Upper lobe of left lung (tissue), 6 donors: ENCODE data around the gene KRTAP10-8. TPM values are rescaled to one million over a fixed set of nuclear protein-coding genes. Genes with fewer than 3 reads are reported as not detected.
A peak's percentile ranks its signal among the peaks of the same experiment; 100 is the strongest.
"Not testable (repeated sequence)": the region's sequence is repeated elsewhere in the genome, so short reads cannot be mapped to it uniquely, and the experiment has no call there.

Experiments used
- ATAC-seq, 2 donors: fragments of 200-7000 bp; cut with Tn5 transposase; one replicate each; pipeline ENCODE4 v1.9.1; 2022; ENCODE audit warnings: mild to moderate bottlenecking in 2 of 2, moderate library complexity in 2 of 2; ENCODE audit not compliant: low FRiP score in 2 of 2
- DNase-seq, 2 donors: peaks; one replicate each; pipeline ENCODE4 v3.0.0-alpha.2; 2019 to 2020
- H3K27ac ChIP-seq, 4 donors: fragments of 200-600 bp; sonication (generic); one replicate each; pipeline ENCODE4 v1.5.1; 2016 to 2019
- H3K27me3 ChIP-seq, 4 donors: fragments of 200-600 bp; sonication (generic); one replicate each; pipeline ENCODE4 v1.5.1; 2017 to 2019
- H3K36me3 ChIP-seq, 4 donors: fragments of 200-600 bp; sonication (generic); one replicate each; pipeline ENCODE4 v1.5.1; 2016 to 2019
- H3K4me1 ChIP-seq, 4 donors: fragments of 200-600 bp; sonication (generic); one replicate each; pipeline ENCODE4 v1.5.1; 2018 to 2019
- H3K4me3 ChIP-seq, 4 donors: fragments of 200-600 bp; sonication (generic); one replicate each; pipeline ENCODE4 v1.5.1; 2017 to 2019; ENCODE audit warnings: mild to moderate bottlenecking in 2 of 4, moderate library complexity in 1 of 4
- H3K9me3 ChIP-seq, 4 donors: fragments of 200-600 bp; sonication (generic); one replicate each; pipeline ENCODE4 v1.5.1; 2018 to 2019
- CTCF ChIP-seq, 6 experiments: fragments of 450-650 bp in 4 of 6; fragments of 200-600 bp in 2 of 6; sonication (generic) in 2 of 6; IDR thresholded peaks; one replicate each; pipeline ENCODE4 v1.5.1; 2016 to 2019; ENCODE audit warnings: antibody characterized with exemption in 6 of 6
- EP300 ChIP-seq, 4 donors: sonication (generic); formaldehyde crosslinking; IDR thresholded peaks; one replicate each; pipeline ENCODE4 v1.5.1; 2017; ENCODE audit warnings: antibody characterized with exemption in 4 of 4, control low read depth in 2 of 4
- POLR2A ChIP-seq, 4 donors: fragments of 450-650 bp; IDR thresholded peaks; one replicate each; pipeline ENCODE4 v1.5.1; 2016 to 2017; ENCODE audit warnings: antibody characterized with exemption in 4 of 4, mild to moderate bottlenecking in 2 of 4
- POLR2AphosphoS5 ChIP-seq, 2 donors: sonication (generic); formaldehyde crosslinking; IDR thresholded peaks; one replicate each; pipeline ENCODE4 v1.5.1; 2017; ENCODE audit warnings: antibody characterized with exemption in 2 of 2
- WGBS, 2 donors: methylation state at CpG; one replicate each; pipeline ENCODE4 v1.1.5; 2017 to 2018; 5-methylcytosine and 5-hydroxymethylcytosine counted together
- total RNA-seq, 6 donors: library from RNA; depleted of rRNA in 4 of 6; stranded (reverse); fragments of >200 nt in 4 of 6; gene quantifications; one replicate each; pipeline versions ENCODE4 v1.1.0 to v1.2.1, GENCODE V29; 2016 to 2021
- donor health status: DM: no; HTN: no; CAD: no; lungs with moderate emphysema.
- donor health status: DM: no; HTN: yes; CAD: no; lungs with severe emphysema.

The KRTAP10-8 gene
- total RNA-seq, 6 donors from 2014 or later, result not detected

GRCh38 chr21:44571296-44571695, 40.6 kb upstream of the KRTAP10-8 start:
- Histone ChIP-seq H3K27ac (no peak overlapping the region), H3K9me3 (peaks cover 0 to 11% (median 0%) of the 10 kb centered on the region in 4 donors), H3K4me3 (no peak overlapping the region), H3K27me3 (no peaks in the 10 kb centered on the region), H3K36me3 (no peaks in the 10 kb centered on the region), H3K4me1 (no peaks in the 10 kb centered on the region)
- TF ChIP-seq CTCF (IDR thresholded peaks at IDR 0.05), result no peak
- TF ChIP-seq EP300 (IDR thresholded peaks at IDR 0.05), result no peak
- no peak for TF ChIP-seq POLR2AphosphoS5 (IDR thresholded peaks at IDR 0.05)
- TF ChIP-seq POLR2A (IDR thresholded peaks at IDR 0.05), result no peak
- DNase-seq, result no peak
- 80 to 81% methylated on average over 4 of the region's 4 CpGs for WGBS, 2 donors
- no peak for ATAC-seq

DNA sequence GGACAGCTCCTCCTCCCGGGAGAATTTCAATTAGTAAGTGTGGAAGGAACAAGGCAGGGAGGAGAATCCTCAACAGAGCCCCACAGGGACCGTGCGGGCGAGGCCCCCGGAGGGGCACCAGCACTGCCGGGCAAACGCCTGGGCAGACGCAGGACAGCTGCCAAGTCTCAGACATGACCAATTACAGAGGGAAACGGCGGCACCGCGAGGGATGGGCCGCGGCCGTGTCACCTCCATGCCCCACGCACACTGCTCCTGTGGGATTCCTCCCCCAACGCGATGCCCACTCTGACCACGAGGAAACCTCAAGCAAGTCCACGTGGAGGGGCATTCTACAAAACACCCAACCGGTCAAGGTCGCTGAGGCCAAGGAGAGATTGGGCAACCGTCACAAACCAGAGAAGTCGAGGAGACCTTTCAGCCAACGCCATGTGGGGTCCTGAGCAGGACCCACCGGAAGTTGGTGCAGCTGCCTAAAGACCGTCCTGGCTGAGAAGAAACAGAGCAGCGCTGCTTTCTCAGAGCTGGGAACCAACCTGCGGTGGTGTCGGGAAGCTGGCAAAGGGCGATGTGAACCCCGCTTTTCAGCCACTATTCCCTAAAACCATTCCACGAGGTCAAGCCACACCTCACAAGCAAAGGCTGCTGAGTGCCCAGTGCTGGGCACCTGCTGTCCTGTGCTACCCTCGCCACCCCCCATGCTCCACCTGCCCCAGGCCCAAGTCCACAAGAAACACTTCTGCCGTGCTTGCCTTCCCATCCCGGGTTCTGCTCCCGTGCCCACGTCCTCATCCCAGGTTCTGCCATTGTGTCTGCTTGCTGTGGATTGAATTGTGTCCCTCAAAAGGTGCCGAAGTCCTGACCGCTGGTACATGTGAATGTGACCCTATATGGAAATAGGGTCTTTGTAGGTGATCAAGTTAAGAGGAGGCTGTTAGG, 39.8 kb upstream of the KRTAP10-8 start:
- Histone ChIP-seq H3K4me1 (no peaks in the 10 kb centered on the region), H3K36me3 (no peaks in the 10 kb centered on the region), H3K4me3 (no peak overlapping the region), H3K27ac (no peak overlapping the region), H3K9me3 (peaks cover 0 to 17% (median 7%) of the 10 kb centered on the region in 4 donors), H3K27me3 (no peaks in the 10 kb centered on the region)
- ATAC-seq, result no peak
- no peak for TF ChIP-seq POLR2A (IDR thresholded peaks at IDR 0.05)
- TF ChIP-seq EP300 (IDR thresholded peaks at IDR 0.05), result no peak
- no peak for TF ChIP-seq POLR2AphosphoS5 (IDR thresholded peaks at IDR 0.05)
- TF ChIP-seq CTCF (IDR thresholded peaks at IDR 0.05), result no peak
- DNase-seq, result peak in 1 of 2 donors; percentile 75
- WGBS, 2 donors, result 89 to 91% methylated on average over 39 of the region's 40 CpGs

- 83 to 86% methylated on average over 7 to 15 of the region's 15 CpGs for WGBS, 2 donors
- H3K27ac ChIP-seq, result no peak overlapping the region
- DNase-seq, result no peak
Observed at GRCh38 chr21:44572959-44573583, 38.8 kb upstream of the KRTAP10-8 start.

DNA sequence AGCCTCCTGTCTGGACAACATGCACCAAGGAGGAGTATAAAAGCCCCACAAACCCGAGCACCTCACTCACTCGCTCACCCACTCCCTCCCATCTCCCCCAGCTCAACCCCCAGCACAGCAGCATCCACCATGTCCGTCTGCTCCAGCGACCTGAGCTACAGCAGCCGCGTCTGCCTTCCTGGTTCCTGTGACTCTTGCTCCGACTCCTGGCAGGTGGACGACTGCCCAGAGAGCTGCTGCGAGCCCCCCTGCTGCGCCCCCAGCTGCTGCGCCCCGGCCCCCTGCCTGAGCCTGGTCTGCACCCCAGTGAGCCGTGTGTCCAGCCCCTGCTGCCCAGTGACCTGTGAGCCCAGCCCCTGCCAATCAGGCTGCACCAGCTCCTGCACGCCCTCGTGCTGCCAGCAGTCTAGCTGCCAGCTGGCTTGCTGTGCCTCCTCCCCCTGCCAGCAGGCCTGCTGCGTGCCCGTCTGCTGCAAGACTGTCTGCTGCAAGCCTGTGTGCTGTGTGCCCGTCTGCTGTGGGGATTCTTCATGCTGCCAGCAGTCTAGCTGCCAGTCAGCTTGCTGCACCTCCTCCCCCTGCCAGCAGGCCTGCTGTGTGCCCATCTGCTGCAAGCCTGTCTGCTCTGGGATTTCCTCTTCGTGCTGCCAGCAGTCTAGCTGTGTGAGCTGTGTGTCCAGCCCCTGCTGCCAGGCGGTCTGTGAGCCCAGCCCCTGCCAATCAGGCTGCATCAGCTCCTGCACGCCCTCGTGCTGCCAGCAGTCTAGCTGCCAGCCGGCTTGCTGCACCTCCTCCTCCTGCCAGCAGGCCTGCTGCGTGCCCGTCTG, 38.0 kb upstream of the KRTAP10-8 start, which contains the start of gene KRTAP10-4:
KRTAP10-4 (plus strand) TSS at position 100 of the 827 bp plus-strand sequence; CDS start at position 130, 30 bp downstream.
- not testable (repeated sequence) for H3K4me1 ChIP-seq, H3K27ac ChIP-seq, H3K36me3 ChIP-seq, H3K4me3 ChIP-seq, H3K27me3 ChIP-seq, ATAC-seq
- DNase-seq, result peak in 1 of 2 donors; percentile 82
- peaks cover 0 to 24% (median 11%) of the 10 kb centered on the region in 4 donors for H3K9me3 ChIP-seq
- WGBS, 2 donors, result 71 to 79% methylated on average over 4 to 19 of the region's 25 CpGs

More at GRCh38 chr21:44572959-44573583, 38.8 kb upstream of the KRTAP10-8 start:
- TF ChIP-seq POLR2A (IDR thresholded peaks at IDR 0.05), result no peak
- no peak for TF ChIP-seq CTCF (IDR thresholded peaks at IDR 0.05)
- no peak for TF ChIP-seq EP300 (IDR thresholded peaks at IDR 0.05)
- no peak for TF ChIP-seq POLR2AphosphoS5 (IDR thresholded peaks at IDR 0.05)
- H3K4me3 ChIP-seq, result no peak overlapping the region
- peaks cover 0 to 24% (median 11%) of the 10 kb centered on the region in 4 donors for H3K9me3 ChIP-seq
- no peaks in the 10 kb centered on the region for H3K36me3 ChIP-seq
- no peaks in the 10 kb centered on the region for H3K27me3 ChIP-seq
- ATAC-seq, result no peak
- H3K4me1 ChIP-seq, result no peaks in the 10 kb centered on the region
